ENCODE data around the gene PRSS53.
"Not testable (repeated sequence)": the region's sequence is repeated elsewhere in the genome, so short reads cannot be mapped to it uniquely, and the experiment has no call there.

The PRSS53 gene

GRCh38 chr16:31117384-31118222, 28.9 kb upstream of the PRSS53 start, which contains the start of gene KAT8:
Gene KAT8, plus strand, starts transcription at chr16:31117664. Its CDS starts 18 bp downstream, at chr16:31117682.
- DNase-seq = peak; percentile 96

GRCh38 chr16:31114468-31114867, 25.7 kb upstream of the PRSS53 start:
- no peak for DNase-seq

GRCh38 chr16:31113121-31114120, 24.7 kb upstream of the PRSS53 start:
- DNase-seq = no peak

GRCh38 chr16:31112711-31113110, 24.0 kb upstream of the PRSS53 start:
- no peak for DNase-seq

- DNase-seq = no peak
Observed at GRCh38 chr16:31111881-31112466, 23.2 kb upstream of the PRSS53 start.

GRCh38 chr16:31110106-31111034, 21.6 kb upstream of the PRSS53 start:
- no peak for DNase-seq

- no peak for DNase-seq
Observed at GRCh38 chr16:31109622-31110021, 20.9 kb upstream of the PRSS53 start.

GRCh38 chr16:31108794-31109558, 20.2 kb upstream of the PRSS53 start:
- no peak for DNase-seq

- peak; percentile 38 for DNase-seq
Observed at GRCh38 chr16:31108035-31108793, 19.5 kb upstream of the PRSS53 start, which contains the start of gene BCKDK. Gene BCKDK, plus strand, starts transcription at chr16:31108386. Its CDS starts 838 bp downstream, at chr16:31109224.

GRCh38 chr16:31107465-31107867, 18.7 kb upstream of the PRSS53 start:
- no peak for DNase-seq

- DNase-seq = no peak
Observed at GRCh38 chr16:31106509-31107464, 18.0 kb upstream of the PRSS53 start.

GRCh38 chr16:31105677-31106213, 17.0 kb upstream of the PRSS53 start:
- DNase-seq = peak; percentile 56

- DNase-seq = not testable (repeated sequence)
Observed at GRCh38 chr16:31100876-31101641, 12.3 kb upstream of the PRSS53 start.

GRCh38 chr16:31099860-31100638, 11.3 kb upstream of the PRSS53 start:
- DNase-seq = no peak

GRCh38 chr16:31094424-31095120, 5.8 kb upstream of the PRSS53 start, which contains the start of gene VKORC1:
Gene VKORC1, minus strand, starts transcription at chr16:31094797. Its CDS starts 68 bp downstream, at chr16:31094729.
- peak; percentile 87 for DNase-seq

GRCh38 chr16:31094088-31094423, 5.3 kb upstream of the PRSS53 start:
- no peak for DNase-seq
